Endothelial cell of umbilical vein (primary cell): ENCODE measurements around the gene ATRIP. TPM values are rescaled to one million over a fixed set of nuclear protein-coding genes. Genes with fewer than 3 reads are reported as not detected.
A peak's percentile ranks its signal among the peaks of the same experiment; 100 is the strongest.

ENCODE experiments used
- BruUV-seq: library from RNA; stranded (reverse); fragments of 400-500 nt; replicated peaks from 2 replicates; lab custom pipeline; 2021; lab: Mats Ljungman, UMichigan
- CTCF ChIA-PET: fragments of 300-600, 350-600 bp; sonication (Branson Sonifier 250); formaldehyde crosslinking; loops from one replicate; lab custom pipeline; 2021; ENCODE audit warnings: antibody characterized with exemption, inconsistent platforms; lab: Charles Lee
- POLR2A ChIA-PET: fragments of 300-600, 350-600 bp; sonication (Branson Sonifier 250); formaldehyde crosslinking; loops from one replicate; lab custom pipeline; 2021; ENCODE audit warnings: antibody characterized with exemption, inconsistent platforms; lab: Charles Lee
- DNase-seq: peaks from one replicate; pipeline ENCODE4 v3.0.0-alpha.2; 2011; ENCODE audit warnings: low read depth, low spot score
- FAIRE-seq: peaks from 2 replicates; lab custom pipeline; 2011; peaks lifted over from hg19 to GRCh38; lab: Jason Lieb, UNC
- H2AFZ ChIP-seq: 2 replicates; pipeline ENCODE4 v1.6.0; 2012; ENCODE audit warnings: low read depth, low read length, control low read depth, inconsistent platforms
- H3K27ac ChIP-seq: 2 replicates; pipeline ENCODE4 v1.5.1; 2011; ENCODE audit warnings: low read depth, mild to moderate bottlenecking, control low read depth, low read length, moderate library complexity; ENCODE audit not compliant: insufficient read depth
- H3K27me3 ChIP-seq, 2 experiments: 2 replicates each; pipeline versions ENCODE4 v1.6.0 to v1.6.1; 2011; ENCODE audit warnings: low read length in 2 of 2, mixed read lengths in 1 of 2; ENCODE audit not compliant: control insufficient read depth in 2 of 2, insufficient read depth in 2 of 2
- H3K36me3 ChIP-seq, 2 experiments: 2 replicates in 1 of 2; 3 replicates in 1 of 2; pipeline ENCODE4 v1.5.1; 2011; ENCODE audit warnings: low read length in 2 of 2, mild to moderate bottlenecking in 1 of 2, moderate library complexity in 1 of 2; ENCODE audit not compliant: control insufficient read depth in 2 of 2, insufficient read depth in 2 of 2; ENCODE audit errors: extremely low read depth in 1 of 2
- H3K4me1 ChIP-seq: 3 replicates; pipeline ENCODE4 v1.5.1; 2011; ENCODE audit warnings: mild to moderate bottlenecking, low read length; ENCODE audit not compliant: control insufficient read depth, insufficient read depth; ENCODE audit errors: extremely low read depth
- H3K4me2 ChIP-seq: 2 replicates; pipeline ENCODE4 v1.6.1; 2011; ENCODE audit warnings: low read length, control low read depth, mixed read lengths; ENCODE audit not compliant: insufficient read depth
- H3K4me3 ChIP-seq, 3 experiments: fragments of 200-600 bp in 1 of 3; sonication (generic), shearing (Covaris generic) in 1 of 3; replicated peaks in 1 of 3; 2 replicates each; pipeline ENCODE4 v1.5.1; 2011 to 2016; ENCODE audit warnings: control low read depth in 3 of 3, low read length in 3 of 3, mild to moderate bottlenecking in 2 of 3, inconsistent platforms in 1 of 3, low read depth in 1 of 3, moderate library complexity in 1 of 3; ENCODE audit not compliant: insufficient read depth in 1 of 3
- H3K79me2 ChIP-seq: 2 replicates; pipeline ENCODE4 v1.6.0; 2012; ENCODE audit warnings: low read length, inconsistent platforms; ENCODE audit not compliant: control insufficient read depth, insufficient read depth
- H3K9ac ChIP-seq: replicated peaks from 2 replicates; pipeline ENCODE3; 2011; ENCODE audit warnings: low read length, control low read depth; ENCODE audit not compliant: insufficient read depth; ENCODE audit errors: extremely low read depth
- H3K9me1 ChIP-seq: replicated peaks from 3 replicates; pipeline ENCODE4 v1.6.0; 2011; ENCODE audit warnings: mild to moderate bottlenecking, low read length; ENCODE audit not compliant: control insufficient read depth, insufficient read depth; ENCODE audit errors: extremely low read depth
- H3K9me3 ChIP-seq: replicated peaks from 2 replicates; pipeline ENCODE4 v1.5.1; 2012; ENCODE audit warnings: low read length, inconsistent platforms; ENCODE audit not compliant: control insufficient read depth, insufficient read depth
- H4K20me1 ChIP-seq: replicated peaks from 2 replicates; pipeline ENCODE3; 2011; ENCODE audit warnings: mild to moderate bottlenecking, low read length; ENCODE audit not compliant: control insufficient read depth, insufficient read depth; ENCODE audit errors: extremely low read depth
- CTCF ChIP-seq, 2 donors: IDR thresholded peaks; 1 replicate in 1 of 2; 2 replicates in 1 of 2; pipeline ENCODE4 v1.5.1; 2011; ENCODE audit warnings: low read length in 2 of 2, mild to moderate bottlenecking in 2 of 2, moderate library complexity in 2 of 2, control low read depth in 1 of 2, inconsistent platforms in 1 of 2, low read depth in 1 of 2; ENCODE audit not compliant: insufficient read depth in 1 of 2; ENCODE audit errors: extremely low read depth in 1 of 2
- EZH2 ChIP-seq: IDR thresholded peaks from 2 replicates; pipeline ENCODE4 v1.6.1; 2012; ENCODE audit warnings: borderline replicate concordance, low read depth, mild to moderate bottlenecking, moderate library complexity, low read length, inconsistent platforms; ENCODE audit not compliant: severe bottlenecking
- FOS ChIP-seq: IDR thresholded peaks from 2 replicates; pipeline ENCODE4 v1.6.1; 2011; ENCODE audit warnings: mild to moderate bottlenecking, low read length, moderate library complexity, borderline replicate concordance; ENCODE audit not compliant: insufficient read depth
- JUN ChIP-seq: IDR thresholded peaks from 2 replicates; pipeline ENCODE4 v1.6.1; 2011; ENCODE audit warnings: borderline replicate concordance, low read depth; ENCODE audit not compliant: insufficient read length, insufficient read depth
- MYC ChIP-seq: IDR thresholded peaks from one replicate; pipeline ENCODE4 v1.6.1; 2011; ENCODE audit warnings: mild to moderate bottlenecking, low read depth, low read length
- dilution Hi-C: fragments of 300-500 bp; cut with MboI; formaldehyde crosslinking; loops from one replicate; pipeline ENCODE4 v1.15.0; 2019; ENCODE audit warnings: low sequenced_read_pairs; ENCODE audit not compliant: extremely low pct_ligation_motif_present
- intact Hi-C: fragments of 100-400 bp; cut with micrococcal nuclease; formaldehyde crosslinking; loops from one replicate; pipeline ENCODE4 v1.10.0; 2022
- polyA plus RNA-seq, 4 experiments: library from polyadenylated mRNA; depleted of rRNA in 3 of 4; stranded (reverse) in 3 of 4; unstranded in 1 of 4; fragments of >200 nt; gene quantifications; 2 replicates each; pipeline versions ENCODE4 v1.2.1 to v1.2.3, GENCODE V29; 2011 to 2012; ENCODE audit warnings: missing spikeins in 1 of 4
- total RNA-seq: library from RNA; stranded (reverse); gene quantifications from 2 replicates; pipeline ENCODE4 v1.2.3, GENCODE V29; 2021

The ATRIP gene
- total and polyA plus RNA-seq, 2 donors (not counting 3 experiments of a cell fraction or from before 2014, with no cell fraction given): 10.6 to 14.7 TPM

GRCh38 chr3:48432411-48433371, 13.8 kb upstream of the ATRIP start:
- Histone ChIP-seq H3K36me3 (peaks cover 0 to 9% of the 10 kb centered on the region in 2 experiments), H3K79me2 (no peaks in the 10 kb centered on the region), H3K4me1 (peaks cover 14% of the 10 kb centered on the region), H2AFZ (no peak overlapping the region), H4K20me1 (no peaks in the 10 kb centered on the region), H3K27ac (no peak overlapping the region), H3K9me1 (no peaks in the 10 kb centered on the region), H3K9ac (no peak overlapping the region), H3K4me3 (no peak overlapping the region), H3K9me3 (no peaks in the 10 kb centered on the region), H3K4me2 (no peak overlapping the region), H3K27me3 (no peaks in the 10 kb centered on the region)
- TF ChIP-seq CTCF (IDR thresholded peaks at IDR 0.05; ENCODE audit: extremely low read depth in 1 of 2, insufficient read depth in 1 of 2, low read depth in 1 of 2, low read length in 2 of 2): peak in 1 of 2 donors; percentile 16
- TF ChIP-seq MYC: no peak
- TF ChIP-seq EZH2: no peak
- no peak for TF ChIP-seq JUN
- TF ChIP-seq FOS: no peak
- BruUV-seq: TSS peak; percentile 8
- no peak for FAIRE-seq
- ChIA-PET POLR2A (no interaction called here), CTCF (interaction anchor here (0.7 to 10.4 kb wide), 9 partner anchors 8 to 238 kb away, joined by 3 to 723 read pairs (median 3); no protein-coding TSS in a partner anchor)
- dilution Hi-C loops: no loop called here
- intact Hi-C loops: no loop called here
- no peak for DNase-seq
